PC-9 (cell line): ENCODE data around the gene MBP.

ENCODE experiments used
- EZH2 ChIP-seq: fragments of 200-600 bp; sonication (generic); IDR thresholded peaks from 2 replicates; pipeline ENCODE4 v1.8.0; 2017; ENCODE audit warnings: antibody characterized with exemption, low read depth
- TF ChIP-seq, protein P1 (sequence below): fragments of 200-600 bp; sonication (generic); conservative IDR thresholded peaks from 2 replicates; pipeline ENCODE4 v1.6.1; 2017; ENCODE audit warnings: mixed run types, antibody characterized with exemption, mild to moderate bottlenecking, moderate library complexity

DNA sequence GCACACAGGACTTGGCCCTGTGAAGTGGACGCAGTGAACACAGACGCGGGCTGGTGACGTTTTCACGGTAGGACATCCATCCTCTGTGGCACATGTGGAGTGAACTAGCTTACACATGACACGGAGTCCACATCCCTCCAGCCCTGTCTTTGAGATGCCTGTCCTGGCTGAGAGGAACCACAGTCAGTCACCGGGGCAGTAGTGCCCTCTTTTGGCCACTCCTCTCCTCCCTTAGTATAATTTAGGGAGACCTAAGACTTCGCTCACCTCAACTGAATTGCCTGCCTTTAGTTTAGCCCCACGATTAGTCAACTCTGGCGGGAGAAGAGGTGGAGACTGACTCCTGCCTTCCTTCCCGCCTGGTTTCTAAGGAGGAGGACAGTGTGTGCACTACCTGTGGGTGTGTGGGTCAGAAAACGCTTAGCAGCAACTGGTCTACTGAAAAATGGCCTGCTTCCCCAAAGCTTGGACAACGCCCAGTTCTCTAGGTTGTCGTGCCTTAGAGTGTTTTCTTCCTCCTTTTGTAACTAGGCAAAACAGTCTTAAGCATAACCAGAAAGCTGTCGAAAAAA, 70.6 kb downstream of the MBP start:
- TF ChIP-seq, protein P1, sequence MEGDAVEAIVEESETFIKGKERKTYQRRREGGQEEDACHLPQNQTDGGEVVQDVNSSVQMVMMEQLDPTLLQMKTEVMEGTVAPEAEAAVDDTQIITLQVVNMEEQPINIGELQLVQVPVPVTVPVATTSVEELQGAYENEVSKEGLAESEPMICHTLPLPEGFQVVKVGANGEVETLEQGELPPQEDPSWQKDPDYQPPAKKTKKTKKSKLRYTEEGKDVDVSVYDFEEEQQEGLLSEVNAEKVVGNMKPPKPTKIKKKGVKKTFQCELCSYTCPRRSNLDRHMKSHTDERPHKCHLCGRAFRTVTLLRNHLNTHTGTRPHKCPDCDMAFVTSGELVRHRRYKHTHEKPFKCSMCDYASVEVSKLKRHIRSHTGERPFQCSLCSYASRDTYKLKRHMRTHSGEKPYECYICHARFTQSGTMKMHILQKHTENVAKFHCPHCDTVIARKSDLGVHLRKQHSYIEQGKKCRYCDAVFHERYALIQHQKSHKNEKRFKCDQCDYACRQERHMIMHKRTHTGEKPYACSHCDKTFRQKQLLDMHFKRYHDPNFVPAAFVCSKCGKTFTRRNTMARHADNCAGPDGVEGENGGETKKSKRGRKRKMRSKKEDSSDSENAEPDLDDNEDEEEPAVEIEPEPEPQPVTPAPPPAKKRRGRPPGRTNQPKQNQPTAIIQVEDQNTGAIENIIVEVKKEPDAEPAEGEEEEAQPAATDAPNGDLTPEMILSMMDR: no peak
- TF ChIP-seq EZH2: no peak
